PFSK-1 (cell line): ENCODE data around the gene GLYAT.

Experiments used
- SIN3A ChIP-seq: IDR thresholded peaks from 2 replicates; pipeline ENCODE4 v1.6.1; 2012; ENCODE audit warnings: mild to moderate bottlenecking, low read length, moderate library complexity, borderline replicate concordance; ENCODE audit not compliant: insufficient read depth
- TAF1 ChIP-seq: IDR thresholded peaks from 2 replicates; pipeline ENCODE4 v1.6.1; 2012; ENCODE audit warnings: low read length, control low read depth, borderline replicate concordance; ENCODE audit not compliant: insufficient read depth
- TF ChIP-seq, protein P1 (sequence below), 2 experiments: IDR thresholded peaks; 2 replicates each; pipeline versions ENCODE4 v1.6.1 to v1.8.0; 2011 to 2012; ENCODE audit warnings: low read depth in 2 of 2, low read length in 2 of 2, control low read depth in 1 of 2, inconsistent platforms in 1 of 2, mild to moderate bottlenecking in 1 of 2, moderate library complexity in 1 of 2; ENCODE audit not compliant: insufficient read depth in 1 of 2

DNA sequence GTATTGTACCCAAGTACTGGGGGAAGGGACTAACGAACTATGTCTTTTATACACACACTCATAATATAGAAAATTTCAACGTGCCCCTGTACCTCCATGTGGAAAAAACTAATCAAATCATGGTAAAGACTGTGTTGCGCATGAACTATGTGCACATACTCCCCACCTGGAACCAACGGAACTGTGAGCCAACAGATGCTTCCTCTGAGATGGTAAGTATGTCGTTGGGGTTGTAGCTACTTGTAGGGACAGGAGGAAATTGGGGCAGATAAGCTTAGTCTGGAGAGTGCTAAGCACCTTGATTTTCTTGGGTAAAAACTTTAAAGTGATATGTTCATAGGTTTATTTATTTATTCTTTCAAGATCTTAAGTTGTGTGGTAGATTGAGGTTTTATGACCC lies 40.1 kb downstream of the GLYAT start:
- TF ChIP-seq TAF1 (no peak), SIN3A (no peak)
- TF ChIP-seq, protein P1, sequence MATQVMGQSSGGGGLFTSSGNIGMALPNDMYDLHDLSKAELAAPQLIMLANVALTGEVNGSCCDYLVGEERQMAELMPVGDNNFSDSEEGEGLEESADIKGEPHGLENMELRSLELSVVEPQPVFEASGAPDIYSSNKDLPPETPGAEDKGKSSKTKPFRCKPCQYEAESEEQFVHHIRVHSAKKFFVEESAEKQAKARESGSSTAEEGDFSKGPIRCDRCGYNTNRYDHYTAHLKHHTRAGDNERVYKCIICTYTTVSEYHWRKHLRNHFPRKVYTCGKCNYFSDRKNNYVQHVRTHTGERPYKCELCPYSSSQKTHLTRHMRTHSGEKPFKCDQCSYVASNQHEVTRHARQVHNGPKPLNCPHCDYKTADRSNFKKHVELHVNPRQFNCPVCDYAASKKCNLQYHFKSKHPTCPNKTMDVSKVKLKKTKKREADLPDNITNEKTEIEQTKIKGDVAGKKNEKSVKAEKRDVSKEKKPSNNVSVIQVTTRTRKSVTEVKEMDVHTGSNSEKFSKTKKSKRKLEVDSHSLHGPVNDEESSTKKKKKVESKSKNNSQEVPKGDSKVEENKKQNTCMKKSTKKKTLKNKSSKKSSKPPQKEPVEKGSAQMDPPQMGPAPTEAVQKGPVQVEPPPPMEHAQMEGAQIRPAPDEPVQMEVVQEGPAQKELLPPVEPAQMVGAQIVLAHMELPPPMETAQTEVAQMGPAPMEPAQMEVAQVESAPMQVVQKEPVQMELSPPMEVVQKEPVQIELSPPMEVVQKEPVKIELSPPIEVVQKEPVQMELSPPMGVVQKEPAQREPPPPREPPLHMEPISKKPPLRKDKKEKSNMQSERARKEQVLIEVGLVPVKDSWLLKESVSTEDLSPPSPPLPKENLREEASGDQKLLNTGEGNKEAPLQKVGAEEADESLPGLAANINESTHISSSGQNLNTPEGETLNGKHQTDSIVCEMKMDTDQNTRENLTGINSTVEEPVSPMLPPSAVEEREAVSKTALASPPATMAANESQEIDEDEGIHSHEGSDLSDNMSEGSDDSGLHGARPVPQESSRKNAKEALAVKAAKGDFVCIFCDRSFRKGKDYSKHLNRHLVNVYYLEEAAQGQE (IDR thresholded peaks at IDR 0.05; ENCODE audit: insufficient read depth in 1 of 2, low read depth in 2 of 2, low read length in 2 of 2) = no peak
